Epithelial cell of proximal tubule (primary cell): Measurements from ENCODE around the gene MTSS2. TPM values are rescaled to one million over a fixed set of nuclear protein-coding genes. Genes with fewer than 3 reads are reported as not detected.

Experiments
- DNase-seq: peaks from one replicate; pipeline ENCODE4 v3.0.0-alpha.2; 2011; ENCODE audit warnings: low read depth
- H3K4me3 ChIP-seq: 2 replicates; pipeline ENCODE4 v1.5.1; 2011; ENCODE audit warnings: low read depth, mild to moderate bottlenecking, low read length
- total RNA-seq: library from RNA; depleted of rRNA; stranded (reverse); fragments of >200 nt; gene quantifications from 2 replicates; pipeline ENCODE4 v1.2.3, GENCODE V29; 2015
- TF ChIP-seq, protein P1 (sequence below): conservative IDR thresholded peaks from 2 replicates; pipeline ENCODE4 v1.5.1; 2012; ENCODE audit warnings: low read depth, mild to moderate bottlenecking, low read length

MTSS2 gene, protein sequence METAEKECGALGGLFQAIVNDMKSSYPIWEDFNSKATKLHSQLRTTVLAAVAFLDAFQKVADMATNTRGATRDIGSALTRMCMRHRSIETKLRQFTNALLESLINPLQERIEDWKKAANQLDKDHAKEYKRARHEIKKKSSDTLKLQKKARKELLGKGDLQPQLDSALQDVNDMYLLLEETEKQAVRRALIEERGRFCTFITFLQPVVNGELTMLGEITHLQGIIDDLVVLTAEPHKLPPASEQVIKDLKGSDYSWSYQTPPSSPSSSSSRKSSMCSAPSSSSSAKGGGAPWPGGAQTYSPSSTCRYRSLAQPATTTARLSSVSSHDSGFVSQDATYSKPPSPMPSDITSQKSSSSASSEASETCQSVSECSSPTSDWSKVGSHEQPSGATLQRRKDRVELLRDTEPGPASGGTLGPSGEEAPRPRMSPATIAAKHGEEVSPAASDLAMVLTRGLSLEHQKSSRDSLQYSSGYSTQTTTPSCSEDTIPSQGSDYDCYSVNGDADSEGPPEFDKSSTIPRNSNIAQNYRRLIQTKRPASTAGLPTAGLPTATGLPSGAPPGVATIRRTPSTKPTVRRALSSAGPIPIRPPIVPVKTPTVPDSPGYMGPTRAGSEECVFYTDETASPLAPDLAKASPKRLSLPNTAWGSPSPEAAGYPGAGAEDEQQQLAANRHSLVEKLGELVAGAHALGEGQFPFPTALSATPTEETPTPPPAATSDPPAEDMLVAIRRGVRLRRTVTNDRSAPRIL
- 12.6 and 39.8 TPM in 2 replicates for total RNA-seq

DNA sequence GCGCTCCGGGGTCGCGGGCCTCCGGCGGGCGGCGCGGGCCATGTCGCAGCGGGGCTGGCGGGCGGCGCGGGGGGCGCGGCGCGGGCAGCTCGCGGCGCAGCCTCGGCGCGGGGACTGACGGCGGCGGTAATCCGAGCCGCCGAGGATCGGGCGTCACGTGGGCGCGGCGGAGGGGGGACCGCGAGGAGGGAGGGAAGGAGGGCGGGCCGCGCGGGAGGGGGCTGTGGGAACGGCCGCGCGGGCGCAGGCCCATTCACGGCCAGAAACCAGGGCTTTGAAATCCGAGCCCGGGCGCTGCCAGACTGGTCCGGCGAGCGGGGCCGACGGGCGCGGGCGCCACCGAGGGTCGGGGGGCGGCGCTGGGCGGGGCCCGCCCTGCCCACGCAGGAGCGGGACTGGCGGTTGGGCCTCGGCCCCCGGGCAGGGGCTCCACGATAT is at the start of gene MTSS2:
TSS of gene MTSS2 (minus strand) at position 116 of the 438 bp plus-strand sequence. CDS start 262 bp downstream, outside the sequence.
- H3K4me3 ChIP-seq: peak within 1 kb of the TSS; percentile 84
- TF ChIP-seq, protein P1, sequence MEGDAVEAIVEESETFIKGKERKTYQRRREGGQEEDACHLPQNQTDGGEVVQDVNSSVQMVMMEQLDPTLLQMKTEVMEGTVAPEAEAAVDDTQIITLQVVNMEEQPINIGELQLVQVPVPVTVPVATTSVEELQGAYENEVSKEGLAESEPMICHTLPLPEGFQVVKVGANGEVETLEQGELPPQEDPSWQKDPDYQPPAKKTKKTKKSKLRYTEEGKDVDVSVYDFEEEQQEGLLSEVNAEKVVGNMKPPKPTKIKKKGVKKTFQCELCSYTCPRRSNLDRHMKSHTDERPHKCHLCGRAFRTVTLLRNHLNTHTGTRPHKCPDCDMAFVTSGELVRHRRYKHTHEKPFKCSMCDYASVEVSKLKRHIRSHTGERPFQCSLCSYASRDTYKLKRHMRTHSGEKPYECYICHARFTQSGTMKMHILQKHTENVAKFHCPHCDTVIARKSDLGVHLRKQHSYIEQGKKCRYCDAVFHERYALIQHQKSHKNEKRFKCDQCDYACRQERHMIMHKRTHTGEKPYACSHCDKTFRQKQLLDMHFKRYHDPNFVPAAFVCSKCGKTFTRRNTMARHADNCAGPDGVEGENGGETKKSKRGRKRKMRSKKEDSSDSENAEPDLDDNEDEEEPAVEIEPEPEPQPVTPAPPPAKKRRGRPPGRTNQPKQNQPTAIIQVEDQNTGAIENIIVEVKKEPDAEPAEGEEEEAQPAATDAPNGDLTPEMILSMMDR: no peak
- no peak for DNase-seq

DNA sequence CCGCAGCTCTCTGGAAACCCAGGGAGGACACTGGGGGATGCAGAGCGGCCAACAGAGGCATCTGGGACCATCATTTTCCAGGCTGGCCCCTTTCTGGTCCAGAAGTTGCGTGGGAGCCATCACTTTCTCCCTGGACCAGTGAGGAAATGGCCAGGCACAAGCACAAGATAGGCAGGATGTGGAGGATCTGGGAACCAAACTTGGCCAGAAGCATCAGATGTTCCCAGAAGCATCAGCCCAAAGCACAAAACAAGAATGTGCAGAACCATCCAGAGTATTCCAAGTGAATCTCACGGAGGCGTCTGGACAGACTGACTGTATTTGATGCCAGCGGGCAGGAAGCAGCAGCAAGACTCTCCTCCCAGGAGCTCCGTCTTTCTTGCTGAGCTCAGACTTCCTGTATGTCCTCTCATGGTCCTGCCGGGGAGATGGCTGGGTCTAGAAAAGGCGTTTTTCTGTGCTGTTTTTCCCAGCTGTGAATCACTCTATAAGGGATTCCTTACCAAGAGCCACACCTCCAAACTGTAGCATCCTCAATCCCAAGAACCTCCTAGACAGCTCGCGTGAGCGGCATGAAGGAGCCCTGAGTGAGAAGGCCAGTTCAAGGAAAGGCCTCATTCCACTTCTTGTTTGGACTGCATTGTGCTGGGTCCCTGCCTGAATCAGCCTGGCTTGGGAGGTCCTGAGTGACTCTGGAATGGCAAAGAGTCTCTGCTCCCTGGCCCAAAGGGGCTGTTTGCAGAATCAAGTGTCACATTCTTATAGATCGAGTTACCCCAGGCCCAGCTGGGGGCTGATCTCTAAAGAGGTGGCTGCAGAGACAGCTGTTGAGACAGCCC is 49.5 kb upstream of the MTSS2 start:
- TF ChIP-seq, protein P1: no peak
- DNase-seq: no peak

DNA sequence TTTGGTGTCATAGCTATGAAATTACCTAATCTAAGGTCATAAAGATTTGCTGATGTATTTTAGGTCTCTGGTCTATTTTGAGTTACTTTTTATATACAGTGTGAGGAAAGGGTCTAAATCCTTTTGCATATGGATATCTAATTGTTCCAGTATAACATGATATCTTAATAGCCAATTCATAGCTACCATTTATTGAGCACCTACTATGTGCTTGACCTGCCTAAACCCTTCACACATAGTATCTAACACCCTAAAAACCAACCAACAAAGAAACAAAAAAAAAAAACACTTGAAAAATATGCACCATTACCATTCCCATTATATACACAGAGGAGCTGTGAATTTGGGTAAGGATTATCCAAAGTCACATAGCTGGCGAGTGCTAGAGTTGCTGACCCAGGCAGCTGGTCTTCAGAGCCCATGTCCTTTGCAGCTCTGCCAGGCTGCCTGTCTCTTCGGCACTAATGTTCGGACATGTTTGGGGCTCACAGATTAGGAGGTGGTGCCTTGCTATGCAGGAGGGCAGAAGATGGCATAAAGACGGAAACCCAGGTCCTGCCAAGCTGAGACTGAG is 48.8 kb upstream of the MTSS2 start:
- no peak overlapping the region for H3K4me3 ChIP-seq
- no peak for DNase-seq
- TF ChIP-seq, protein P1: no peak

More for the DNA sequence above, 49.5 kb upstream of the MTSS2 start:
- H3K4me3 ChIP-seq: no peak overlapping the region

DNA sequence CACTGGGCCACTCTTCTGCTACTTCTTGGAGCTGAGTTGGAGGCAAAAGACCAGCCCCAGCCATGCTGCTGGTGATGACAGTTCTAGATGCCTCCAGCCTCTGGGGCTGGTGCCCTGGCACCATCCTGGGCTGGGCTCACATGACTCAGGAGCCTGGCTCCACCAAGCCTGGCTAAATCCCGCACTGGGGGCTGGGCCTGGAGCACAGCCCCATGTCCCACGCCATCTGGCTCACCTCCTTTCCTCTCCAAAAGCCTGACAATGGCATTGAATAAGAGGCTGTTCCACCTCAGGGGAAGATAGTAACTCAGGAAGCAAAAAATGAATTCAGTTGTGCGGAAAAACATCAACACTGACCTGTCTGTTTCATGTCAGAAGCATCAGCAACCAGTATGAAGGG is 45.1 kb upstream of the MTSS2 start:
- no peak overlapping the region for H3K4me3 ChIP-seq
- no peak for DNase-seq
- TF ChIP-seq, protein P1: no peak

DNA sequence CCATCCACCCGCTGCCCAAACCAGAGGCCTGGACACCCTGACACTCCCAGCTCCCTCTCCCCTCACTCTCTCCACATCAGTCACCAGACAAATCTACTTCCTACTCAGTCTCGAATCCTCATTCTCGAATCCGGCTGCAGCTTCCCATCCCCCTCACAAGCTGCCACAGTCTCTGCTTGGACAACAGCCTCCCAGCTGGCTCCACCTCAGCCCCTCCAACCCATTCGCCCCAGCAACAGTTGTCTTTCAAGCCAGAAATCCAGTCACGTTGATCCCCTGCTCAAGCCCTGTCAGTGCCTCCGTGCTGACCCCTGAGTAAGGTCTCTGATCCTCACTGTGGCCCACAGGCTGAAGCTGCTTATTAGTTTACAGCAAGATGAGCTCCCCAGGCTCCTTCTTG is 44.2 kb upstream of the MTSS2 start:
- TF ChIP-seq, protein P1: no peak
- H3K4me3 ChIP-seq: no peak overlapping the region
- no peak for DNase-seq

DNA sequence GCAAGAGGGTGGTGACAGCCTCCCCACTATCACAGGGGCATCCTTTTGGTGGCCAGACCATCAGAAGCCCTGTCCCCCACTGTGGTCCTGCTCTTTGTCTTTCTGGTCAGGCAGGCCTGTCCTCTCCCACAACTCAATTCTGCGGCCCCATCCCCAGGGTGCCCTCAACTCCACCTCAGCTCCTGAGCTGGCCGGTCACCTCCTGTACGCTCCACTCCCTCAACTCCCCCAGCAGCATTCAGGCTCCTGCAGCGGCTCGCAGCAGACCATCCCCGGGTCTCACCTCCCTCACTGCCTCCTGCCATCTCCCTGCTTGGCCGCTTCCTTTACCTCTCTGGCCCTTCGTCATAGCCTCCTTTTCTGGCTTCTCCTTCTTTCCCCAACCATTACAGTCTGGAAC is 43.4 kb upstream of the MTSS2 start:
- TF ChIP-seq, protein P1: no peak

More for the DNA sequence above, 43.4 kb upstream of the MTSS2 start:
- no peak for DNase-seq
- no peak overlapping the region for H3K4me3 ChIP-seq
